CD4-positive, alpha-beta T cell (primary cell): ENCODE measurements around the gene KCNQ4. TPM values are rescaled to one million over a fixed set of nuclear protein-coding genes. Genes with fewer than 3 reads are reported as not detected.

ENCODE experiments used
- ATAC-seq: fragments of 200-7000 bp; cut with Tn5 transposase; one replicate; pipeline ENCODE4 v1.10.0; 2022; ENCODE audit warnings: mild to moderate bottlenecking; ENCODE audit not compliant: poor library complexity
- CTCF ChIA-PET: fragments of 350-600 bp; sonication (Branson Sonifier 250); formaldehyde crosslinking; loops from one replicate; lab custom pipeline; 2021; ENCODE audit warnings: antibody characterized with exemption, inconsistent platforms; lab: Charles Lee
- POLR2A ChIA-PET: fragments of 350-600 bp; sonication (Branson Sonifier 250); formaldehyde crosslinking; loops from one replicate; lab custom pipeline; 2021; ENCODE audit warnings: antibody characterized with exemption, inconsistent platforms; lab: Charles Lee
- DNase-seq, 14 experiments: peaks; one replicate each; pipeline ENCODE4 v3.0.0-alpha.2; 2013 to 2020; ENCODE audit warnings: mixed read lengths in 2 of 14
- H3K27ac ChIP-seq, 2 donors: one replicate each; pipeline versions ENCODE4 v1.5.1 to v1.7.0; 2013; ENCODE audit warnings: low read length in 2 of 2, low read depth in 1 of 2, mild to moderate bottlenecking in 1 of 2
- H3K27me3 ChIP-seq, 2 experiments: 1 replicate in 1 of 2; 2 replicates in 1 of 2; pipeline versions ENCODE4 v1.6.1 to v1.7.0; 2013; ENCODE audit warnings: low read length in 2 of 2, control low read depth in 1 of 2, mild to moderate bottlenecking in 1 of 2, moderate library complexity in 1 of 2; ENCODE audit not compliant: insufficient read depth in 2 of 2, control insufficient read depth in 1 of 2
- H3K36me3 ChIP-seq: one replicate; pipeline ENCODE4 v1.6.1; 2013; ENCODE audit warnings: low read length, control low read depth; ENCODE audit not compliant: insufficient read depth
- H3K4me1 ChIP-seq: one replicate; pipeline ENCODE4 v1.6.1; 2013; ENCODE audit warnings: low read length, control low read depth; ENCODE audit not compliant: insufficient read depth
- H3K4me3 ChIP-seq: one replicate; pipeline ENCODE4 v1.5.1; 2013; ENCODE audit warnings: mild to moderate bottlenecking, low read length, moderate library complexity
- H3K9me3 ChIP-seq, 2 experiments: 1 replicate in 1 of 2; 2 replicates in 1 of 2; pipeline versions ENCODE4 v1.6.1 to v1.7.0; 2013; ENCODE audit warnings: low read length in 2 of 2, mild to moderate bottlenecking in 2 of 2, control low read depth in 1 of 2, moderate library complexity in 1 of 2; ENCODE audit not compliant: control insufficient read depth in 1 of 2, insufficient read depth in 1 of 2
- H3K27ac Mint-ChIP-seq: one replicate; pipeline ENCODE4 v1.8.0; 2020; ENCODE audit warnings: mixed read lengths
- H3K27me3 Mint-ChIP-seq: one replicate; pipeline ENCODE4 v1.8.0; 2021; ENCODE audit warnings: mixed read lengths
- H3K36me3 Mint-ChIP-seq: one replicate; pipeline ENCODE4 v1.8.0; 2021; ENCODE audit warnings: low read depth, mixed read lengths
- H3K4me1 Mint-ChIP-seq: one replicate; pipeline ENCODE4 v1.8.0; 2021; ENCODE audit warnings: low read depth, mixed read lengths
- H3K4me3 Mint-ChIP-seq: one replicate; pipeline ENCODE4 v1.8.0; 2020; ENCODE audit warnings: mild to moderate bottlenecking, mixed read lengths
- H3K9me3 Mint-ChIP-seq: one replicate; pipeline ENCODE4 v1.8.0; 2020; ENCODE audit warnings: mixed read lengths
- intact Hi-C, 2 experiments: fragments of 100-400 bp; cut with DNase I in 1 of 2; cut with micrococcal nuclease in 1 of 2; formaldehyde crosslinking; loops; one replicate each; pipeline versions ENCODE4 v1.15.1 to v1.9.0; 2023 to 2025; cut with DNase I, micrococcal nuclease
- total RNA-seq, 174 experiments: library from RNA in 2 of 174; stranded (reverse) in 2 of 174; gene quantifications; one replicate each; pipeline ENCODE4 v1.2.3 and lab custom pipeline; 2021 to 2026
- TF ChIP-seq, protein P1 (sequence below): fragments of 200-600 bp; IDR thresholded peaks from one replicate; pipeline ENCODE4 v1.8.0; 2022; ENCODE audit warnings: antibody characterized with exemption, mild to moderate bottlenecking

KCNQ4 gene
- total RNA-seq, 2 experiments from 2014 or later = 0.25 to 0.30 TPM

DNA sequence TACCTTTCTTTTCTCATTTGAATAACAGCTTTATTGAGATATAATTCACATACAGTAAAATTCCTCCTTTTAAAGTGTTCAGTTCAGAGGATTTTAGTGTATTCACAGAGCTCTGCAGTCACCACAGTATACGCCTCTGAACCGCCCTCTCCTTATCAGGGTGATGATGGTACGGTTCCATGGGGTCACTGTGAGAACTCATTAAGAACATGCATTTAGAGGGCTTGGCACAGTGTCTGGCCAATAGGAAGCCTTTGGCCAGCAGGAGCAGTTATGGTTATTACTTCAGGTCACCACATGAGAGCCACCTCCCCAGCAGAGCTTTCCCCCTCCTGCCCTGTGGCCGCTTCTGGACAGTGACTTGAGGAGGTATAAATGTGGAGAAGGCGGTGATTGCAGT, 27.3 kb downstream of the KCNQ4 start:
- Mint-ChIP-seq H3K27me3 (no peaks in the 10 kb centered on the region), H3K4me1 (peaks cover 11% of the 10 kb centered on the region), H3K36me3 (no peaks in the 10 kb centered on the region), H3K4me3 (no peak overlapping the region), H3K27ac (no peak overlapping the region), H3K9me3 (no peaks in the 10 kb centered on the region)
- H3K36me3 ChIP-seq = no peaks in the 10 kb centered on the region
- TF ChIP-seq, protein P1, sequence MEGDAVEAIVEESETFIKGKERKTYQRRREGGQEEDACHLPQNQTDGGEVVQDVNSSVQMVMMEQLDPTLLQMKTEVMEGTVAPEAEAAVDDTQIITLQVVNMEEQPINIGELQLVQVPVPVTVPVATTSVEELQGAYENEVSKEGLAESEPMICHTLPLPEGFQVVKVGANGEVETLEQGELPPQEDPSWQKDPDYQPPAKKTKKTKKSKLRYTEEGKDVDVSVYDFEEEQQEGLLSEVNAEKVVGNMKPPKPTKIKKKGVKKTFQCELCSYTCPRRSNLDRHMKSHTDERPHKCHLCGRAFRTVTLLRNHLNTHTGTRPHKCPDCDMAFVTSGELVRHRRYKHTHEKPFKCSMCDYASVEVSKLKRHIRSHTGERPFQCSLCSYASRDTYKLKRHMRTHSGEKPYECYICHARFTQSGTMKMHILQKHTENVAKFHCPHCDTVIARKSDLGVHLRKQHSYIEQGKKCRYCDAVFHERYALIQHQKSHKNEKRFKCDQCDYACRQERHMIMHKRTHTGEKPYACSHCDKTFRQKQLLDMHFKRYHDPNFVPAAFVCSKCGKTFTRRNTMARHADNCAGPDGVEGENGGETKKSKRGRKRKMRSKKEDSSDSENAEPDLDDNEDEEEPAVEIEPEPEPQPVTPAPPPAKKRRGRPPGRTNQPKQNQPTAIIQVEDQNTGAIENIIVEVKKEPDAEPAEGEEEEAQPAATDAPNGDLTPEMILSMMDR = no peak
- ATAC-seq (no peak), DNase-seq (no peak)
- no peak overlapping the region for H3K4me3 ChIP-seq
- H3K27me3 ChIP-seq = no peaks in the 10 kb centered on the region
- no peaks in the 10 kb centered on the region for H3K9me3 ChIP-seq
- H3K27ac ChIP-seq = no peak overlapping the region
- ChIA-PET CTCF (no interaction called here), POLR2A (no interaction called here)
- intact Hi-C loops = no loop called here
- H3K4me1 ChIP-seq = peaks cover 9% of the 10 kb centered on the region

DNA sequence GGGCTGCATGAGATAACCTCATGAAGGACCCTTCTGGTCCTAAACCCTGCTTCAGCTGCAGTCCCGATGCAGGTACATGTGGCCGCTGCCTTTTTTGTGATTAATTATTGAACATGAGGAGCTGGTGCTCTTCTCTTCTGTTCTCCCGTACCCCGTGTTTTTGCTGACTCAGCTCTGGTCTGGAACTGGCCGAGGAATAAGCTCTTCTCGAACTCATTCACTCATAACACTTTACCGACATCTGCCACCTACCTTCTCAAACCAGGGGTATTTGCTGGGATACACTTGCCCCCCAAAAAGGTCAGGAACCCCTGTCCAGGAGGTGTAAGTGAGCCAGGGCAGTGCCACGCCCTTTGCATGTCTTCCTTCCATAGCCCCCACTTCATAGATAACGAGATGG, 31.8 kb downstream of the KCNQ4 start:
- TF ChIP-seq, protein P1 = no peak
- H3K4me1 ChIP-seq = peaks cover 18% of the 10 kb centered on the region
- H3K36me3 ChIP-seq = no peaks in the 10 kb centered on the region
- no peaks in the 10 kb centered on the region for H3K9me3 Mint-ChIP-seq
- H3K4me1 Mint-ChIP-seq = peaks cover 13% of the 10 kb centered on the region
- CTCF ChIA-PET = no interaction called here
- ATAC-seq (no peak), DNase-seq (no peak)
- H3K36me3 Mint-ChIP-seq = no peaks in the 10 kb centered on the region
- H3K4me3 Mint-ChIP-seq = no peak overlapping the region
- H3K27me3 Mint-ChIP-seq = no peaks in the 10 kb centered on the region
- H3K9me3 ChIP-seq = no peaks in the 10 kb centered on the region
- no peak overlapping the region for H3K4me3 ChIP-seq
- H3K27ac Mint-ChIP-seq = no peak overlapping the region
- H3K27ac ChIP-seq = no peak overlapping the region
- POLR2A ChIA-PET = interaction anchor here (1.0 to 1.1 kb wide), 2 partner anchors 8 to 124 kb away, joined by 3 read pairs; partner anchors contain the start of gene NFYC
- intact Hi-C loops = no loop called here
- H3K27me3 ChIP-seq = no peaks in the 10 kb centered on the region

DNA sequence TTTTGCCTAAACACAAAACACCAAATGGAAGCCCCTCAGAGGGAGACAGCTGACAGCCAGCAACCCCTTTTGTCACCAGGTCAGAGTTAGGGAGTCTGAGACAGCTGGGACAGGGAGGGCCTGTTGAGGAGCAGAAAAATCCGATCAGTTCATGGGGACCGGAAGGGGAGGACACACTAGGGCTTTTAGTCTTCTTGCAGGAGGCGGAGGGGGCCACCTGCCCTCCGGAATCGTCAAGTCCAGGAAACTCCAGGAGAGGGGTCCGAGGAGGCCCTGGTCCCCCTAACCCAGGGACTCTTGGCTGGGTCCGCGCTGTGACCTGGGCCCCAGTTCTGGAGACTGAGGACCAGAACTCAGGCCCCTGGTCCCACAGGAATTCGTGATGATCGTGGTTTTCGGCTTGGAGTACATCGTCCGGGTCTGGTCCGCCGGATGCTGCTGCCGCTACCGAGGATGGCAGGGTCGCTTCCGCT, 34.2 kb downstream of the KCNQ4 start:
- POLR2A ChIA-PET = interaction anchor here (1.7 kb wide), 1 partner anchor 22 kb away, joined by 4 read pairs; no protein-coding TSS in a partner anchor
- intact Hi-C loops = loop anchor here (1.0 to 2.0 kb wide), 2 partner anchors 16 to 45 kb away; partner anchors contain the start of gene CITED4 (in 1 of the 2)

More for the DNA sequence above, 34.2 kb downstream of the KCNQ4 start:
- Histone ChIP-seq H3K27me3 (no peaks in the 10 kb centered on the region), H3K4me3 (peak overlapping the region; percentile 67), H3K36me3 (no peaks in the 10 kb centered on the region), H3K4me1 (peaks cover 18% of the 10 kb centered on the region), H3K9me3 (no peaks in the 10 kb centered on the region), H3K27ac (peak overlapping the region in 1 of 2 donors; percentile 41)
- CTCF ChIA-PET = interaction anchor here (1.5 kb wide), 1 partner anchor 44 kb away, joined by 4 read pairs; no protein-coding TSS in a partner anchor
- TF ChIP-seq, protein P1 = no peak
- H3K4me3 Mint-ChIP-seq = peak overlapping the region; percentile 92
- no peaks in the 10 kb centered on the region for H3K9me3 Mint-ChIP-seq
- H3K27me3 Mint-ChIP-seq = no peaks in the 10 kb centered on the region
- H3K36me3 Mint-ChIP-seq = no peaks in the 10 kb centered on the region
- peak overlapping the region; percentile 88 for H3K27ac Mint-ChIP-seq
- peaks cover 13% of the 10 kb centered on the region for H3K4me1 Mint-ChIP-seq
- no peak for DNase-seq
- no peak for ATAC-seq
